B cell (primary cell): ENCODE measurements around the gene ZFX. TPM values are rescaled to one million over a fixed set of nuclear protein-coding genes. Genes with fewer than 3 reads are reported as not detected.

Experiments
- ATAC-seq: fragments of 200-7000 bp; cut with Tn5 transposase; one replicate; pipeline ENCODE4 v1.10.0; 2021; ENCODE audit warnings: low read depth, mild to moderate bottlenecking, moderate number of reproducible peaks, moderate library complexity
- CTCF ChIA-PET: fragments of 350-600 bp; sonication (Branson Sonifier 250); formaldehyde crosslinking; loops from one replicate; lab custom pipeline; 2021; ENCODE audit warnings: antibody characterized with exemption, inconsistent platforms; lab: Charles Lee
- POLR2A ChIA-PET: fragments of 350-600 bp; sonication (Branson Sonifier 250); formaldehyde crosslinking; loops from one replicate; lab custom pipeline; 2021; ENCODE audit warnings: antibody characterized with exemption; lab: Charles Lee
- DNase-seq: peaks from one replicate; pipeline ENCODE4 v3.0.0; 2013
- H2AFZ ChIP-seq: 2 replicates; pipeline ENCODE4 v1.6.1; 2012; ENCODE audit warnings: mild to moderate bottlenecking, low read depth, low read length; ENCODE audit not compliant: insufficient read depth, poor library complexity, severe bottlenecking
- H3K27ac ChIP-seq, 2 donors: 1 replicate in 1 of 2; 2 replicates in 1 of 2; pipeline ENCODE4 v1.5.1; 2012 to 2013; ENCODE audit warnings: low read length in 2 of 2, mild to moderate bottlenecking in 2 of 2, moderate library complexity in 1 of 2
- H3K27me3 ChIP-seq, 4 experiments: fragments of 200-600 bp in 1 of 4; sonication (generic) in 1 of 4; replicated peaks in 1 of 4; 1 replicate in 2 of 4; 2 replicates in 2 of 4; pipeline versions ENCODE4 v1.6.1 to v1.7.0; 2013 to 2016; ENCODE audit warnings: low read length in 3 of 4, mild to moderate bottlenecking in 2 of 4, mixed read lengths in 1 of 4, moderate library complexity in 1 of 4; ENCODE audit not compliant: insufficient read depth in 4 of 4, control insufficient read depth in 3 of 4; ENCODE audit errors: control extremely low read depth in 1 of 4
- H3K36me3 ChIP-seq, 2 experiments: replicated peaks in 1 of 2; 1 replicate in 1 of 2; 2 replicates in 1 of 2; pipeline versions ENCODE4 v1.6.1 to v1.7.1; 2013; ENCODE audit warnings: low read length in 1 of 2; ENCODE audit not compliant: insufficient read depth in 2 of 2, control insufficient read depth in 1 of 2; ENCODE audit errors: control extremely low read depth in 1 of 2, extremely low read depth in 1 of 2
- H3K4me1 ChIP-seq, 2 donors: fragments of 200-600 bp in 1 of 2; sonication (generic) in 1 of 2; 1 replicate in 1 of 2; 2 replicates in 1 of 2; pipeline versions ENCODE4 v1.5.1 to v1.6.1; 2013 to 2017; ENCODE audit warnings: low read length in 2 of 2; ENCODE audit not compliant: control insufficient read depth in 2 of 2, insufficient read depth in 2 of 2
- H3K4me2 ChIP-seq: replicated peaks from 2 replicates; pipeline ENCODE3; 2012; ENCODE audit warnings: mild to moderate bottlenecking, low read depth, low read length; ENCODE audit not compliant: poor library complexity, severe bottlenecking
- H3K4me3 ChIP-seq, 5 experiments: fragments of 200-600 bp in 1 of 5; sonication (generic) in 1 of 5; 1 replicate in 3 of 5; 2 replicates in 2 of 5; pipeline versions ENCODE4 v1.5.1 to v1.7.0; 2011 to 2016; ENCODE audit warnings: low read length in 4 of 5, mild to moderate bottlenecking in 4 of 5, low read depth in 2 of 5, control low read depth in 1 of 5, moderate library complexity in 1 of 5; ENCODE audit not compliant: insufficient read depth in 1 of 5; ENCODE audit errors: control extremely low read depth in 1 of 5, extremely low read depth in 1 of 5
- H3K79me2 ChIP-seq: fragments of 200-600 bp; sonication (generic); one replicate; pipeline ENCODE4 v1.6.0; 2016; ENCODE audit warnings: low read length; ENCODE audit not compliant: control insufficient read depth, insufficient read depth
- H3K9ac ChIP-seq: fragments of 200-600 bp; sonication (generic); 2 replicates; pipeline ENCODE4 v1.6.1; 2017; ENCODE audit warnings: mild to moderate bottlenecking, low read length, moderate library complexity
- H3K9me3 ChIP-seq, 3 donors: one replicate each; pipeline versions ENCODE4 v1.6.1 to v1.7.1; 2013; ENCODE audit warnings: low read length in 2 of 3; ENCODE audit not compliant: control insufficient read depth in 2 of 3, insufficient read depth in 1 of 3; ENCODE audit errors: control extremely low read depth in 1 of 3
- H4K20me1 ChIP-seq: 2 replicates; pipeline ENCODE4 v1.6.0; 2012; ENCODE audit warnings: mild to moderate bottlenecking, low read length; ENCODE audit not compliant: insufficient read depth, control insufficient read depth, poor library complexity, severe bottlenecking
- H3K27ac Mint-ChIP-seq: one replicate; pipeline ENCODE4 v1.8.0; 2021; ENCODE audit warnings: mixed read lengths
- H3K27me3 Mint-ChIP-seq: one replicate; pipeline ENCODE4 v1.8.0; 2021; ENCODE audit warnings: mixed read lengths
- H3K4me1 Mint-ChIP-seq: one replicate; pipeline ENCODE4 v1.8.0; 2021; ENCODE audit warnings: mixed read lengths
- H3K4me3 Mint-ChIP-seq: one replicate; pipeline ENCODE4 v1.8.0; 2021; ENCODE audit warnings: mixed read lengths
- H3K9me3 Mint-ChIP-seq: one replicate; pipeline ENCODE4 v1.8.0; 2022; ENCODE audit warnings: mixed read lengths; ENCODE audit not compliant: insufficient read depth
- CTCF ChIP-seq: fragments of 200-600 bp; IDR thresholded peaks from one replicate; pipeline ENCODE4 v1.8.0; 2022; ENCODE audit warnings: antibody characterized with exemption, mild to moderate bottlenecking
- EZH2 ChIP-seq: IDR thresholded peaks from 2 replicates; pipeline ENCODE4 v1.6.1; 2012; ENCODE audit warnings: borderline replicate concordance, low read depth, mild to moderate bottlenecking, moderate library complexity, low read length; ENCODE audit not compliant: insufficient read depth, poor library complexity, severe bottlenecking
- WGBS: methylation state at CpG from one replicate; pipeline ENCODE4 v1.1.5; 2013; ENCODE audit warnings: missing lambda C conversion rate; ENCODE audit not compliant: insufficient coverage; 5-methylcytosine and 5-hydroxymethylcytosine counted together
- intact Hi-C: fragments of 100-400 bp; cut with micrococcal nuclease; formaldehyde crosslinking; loops from one replicate; pipeline ENCODE4 v1.10.0; 2022
- polyA plus RNA-seq: library from polyadenylated mRNA; depleted of rRNA; stranded (reverse); fragments of >200 nt; gene quantifications from 2 replicates; pipeline ENCODE4 v1.2.3, GENCODE V29; 2012
- total RNA-seq, 2 donors: library from RNA; stranded (reverse); fragments of 120-200 nt in 1 of 2; gene quantifications; 1 replicate in 1 of 2; 2 replicates in 1 of 2; pipeline versions ENCODE4 v1.2.3 to v1.2.4, GENCODE V29; 2013 to 2022

The ZFX gene
- total and polyA plus RNA-seq, 2 donors (not counting 1 experiment from before 2014, with no cell fraction given) = 31.3 to 81.8 TPM

DNA sequence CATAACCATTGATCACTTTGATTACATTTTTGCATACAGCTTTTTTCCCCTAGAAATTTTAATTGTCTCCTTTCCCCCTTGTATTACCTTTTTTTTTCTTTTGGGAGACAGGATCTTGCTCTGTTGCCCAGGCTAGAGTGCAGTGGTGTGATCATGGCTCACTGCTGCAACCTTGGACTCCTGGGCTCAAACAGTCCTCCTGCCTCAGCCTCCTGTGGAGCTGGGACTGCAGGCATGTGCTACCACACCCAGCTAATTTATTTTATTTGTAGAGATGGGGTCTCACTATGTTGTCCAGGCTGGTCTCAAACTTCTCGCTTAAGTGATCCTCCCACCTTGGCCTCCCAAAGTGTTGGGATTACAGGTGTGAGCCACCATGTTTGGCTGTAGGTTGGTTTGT lies 47.0 kb downstream of the ZFX start:
- CTCF ChIA-PET = no interaction called here
- POLR2A ChIA-PET = no interaction called here

DNA sequence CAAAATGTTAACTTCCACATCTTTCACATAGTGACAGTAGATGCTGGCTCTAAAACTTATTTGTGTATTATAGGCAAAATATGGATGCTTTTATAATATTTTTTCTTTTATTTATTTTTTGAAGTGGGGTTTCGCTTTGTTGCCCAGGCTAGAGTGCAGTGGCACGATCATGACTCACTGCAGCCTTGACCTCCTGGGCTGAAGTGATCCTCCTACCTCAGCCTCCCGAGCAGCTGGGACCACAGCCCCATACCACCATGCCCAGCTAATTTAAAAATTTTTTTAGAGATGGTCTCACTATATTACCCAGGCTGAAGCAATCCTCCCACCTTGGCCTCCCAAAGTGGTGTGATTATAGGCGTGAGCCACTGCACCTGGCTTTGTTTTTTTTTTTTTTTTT lies 48.6 kb downstream of the ZFX start:
- Histone ChIP-seq H3K4me3 (no peak overlapping the region), H3K79me2 (peaks cover 89% of the 10 kb centered on the region), H2AFZ (no peak overlapping the region), H3K36me3 (peaks cover 2 to 4% of the 10 kb centered on the region in 2 experiments), H3K4me2 (no peak overlapping the region), H3K27ac (no peak overlapping the region), H4K20me1 (peaks cover 87% of the 10 kb centered on the region), H3K9ac (no peak overlapping the region), H3K27me3 (no peaks in the 10 kb centered on the region), H3K9me3 (no peaks in the 10 kb centered on the region), H3K4me1 (no peaks in the 10 kb centered on the region)
- no CpG with 5 or more reads among the region's 4 CpGs for WGBS
- Mint-ChIP-seq H3K9me3 (no peaks in the 10 kb centered on the region), H3K27me3 (no peaks in the 10 kb centered on the region), H3K4me3 (no peak overlapping the region), H3K4me1 (peaks cover 34% of the 10 kb centered on the region), H3K27ac (no peak overlapping the region)
- POLR2A ChIA-PET = no interaction called here
- TF ChIP-seq EZH2 (no peak), CTCF (no peak)
- no peak for DNase-seq
- CTCF ChIA-PET = no interaction called here
- no peak for ATAC-seq
- intact Hi-C loops = no loop called here

More for the DNA sequence above, 47.0 kb downstream of the ZFX start:
- peaks cover 89% of the 10 kb centered on the region for H3K79me2 ChIP-seq
- no peak overlapping the region for H3K27ac ChIP-seq
- H3K4me2 ChIP-seq = no peak overlapping the region
- no CpG with 5 or more reads among the region's 1 CpG for WGBS
- H3K4me3 Mint-ChIP-seq = no peak overlapping the region
- peaks cover 83% of the 10 kb centered on the region for H4K20me1 ChIP-seq
- ATAC-seq (no peak), DNase-seq (no peak)
- H3K9me3 Mint-ChIP-seq = no peaks in the 10 kb centered on the region
- H3K9ac ChIP-seq = no peak overlapping the region
- intact Hi-C loops = no loop called here
- no peak for TF ChIP-seq EZH2
- TF ChIP-seq CTCF = no peak
- no peaks in the 10 kb centered on the region for H3K27me3 Mint-ChIP-seq
- no peak overlapping the region for H3K27ac Mint-ChIP-seq
- no peak overlapping the region for H3K4me3 ChIP-seq
- no peaks in the 10 kb centered on the region for H3K27me3 ChIP-seq
- H3K9me3 ChIP-seq = no peaks in the 10 kb centered on the region
- H3K36me3 ChIP-seq = peaks cover 2 to 3% of the 10 kb centered on the region in 2 experiments
- peaks cover 32% of the 10 kb centered on the region for H3K4me1 Mint-ChIP-seq
- H3K4me1 ChIP-seq = no peaks in the 10 kb centered on the region
- H2AFZ ChIP-seq = no peak overlapping the region
